Loucy (cell line): Measurements from ENCODE around the gene DTNA.

Experiments used
- H2AFZ ChIP-seq: fragments of 200-600 bp; sonication (generic); 2 replicates; pipeline ENCODE4 v1.6.0; 2016; ENCODE audit warnings: antibody characterized with exemption, mild to moderate bottlenecking, low read length, moderate library complexity
- H3F3A ChIP-seq: fragments of 200-600 bp; 2 replicates; pipeline ENCODE4 v1.6.0; 2016; ENCODE audit warnings: antibody characterized with exemption, low read depth, mild to moderate bottlenecking
- H3K27me3 ChIP-seq: fragments of 200-600 bp; sonication (generic); 2 replicates; pipeline ENCODE4 v1.6.1; 2014; ENCODE audit warnings: low read length, mild to moderate bottlenecking; ENCODE audit not compliant: insufficient read depth, poor library complexity, severe bottlenecking
- H3K36me3 ChIP-seq: fragments of 200-600 bp; sonication (generic); 2 replicates; pipeline ENCODE4 v1.6.1; 2016; ENCODE audit warnings: low read length; ENCODE audit not compliant: insufficient read depth
- H3K4me1 ChIP-seq: fragments of 200-600 bp; sonication (generic); 2 replicates; pipeline ENCODE4 v1.5.1; 2014; ENCODE audit warnings: low read length, mild to moderate bottlenecking; ENCODE audit not compliant: insufficient read depth, poor library complexity, severe bottlenecking
- H3K4me2 ChIP-seq: fragments of 200-600 bp; sonication (generic); 2 replicates; pipeline ENCODE4 v1.6.0; 2014; ENCODE audit warnings: antibody characterized with exemption, low read length, low read depth, mild to moderate bottlenecking; ENCODE audit not compliant: poor library complexity, severe bottlenecking
- H3K4me3 ChIP-seq: fragments of 200-600 bp; sonication (generic); 2 replicates; pipeline ENCODE4 v1.5.1; 2014; ENCODE audit warnings: low read length, mild to moderate bottlenecking, mixed read lengths; ENCODE audit not compliant: poor library complexity, severe bottlenecking
- H3K79me2 ChIP-seq: fragments of 200-600 bp; sonication (generic); 2 replicates; pipeline ENCODE4 v1.6.1; 2014; ENCODE audit warnings: low read length; ENCODE audit not compliant: insufficient read depth
- H3K9ac ChIP-seq: fragments of 200-600 bp; sonication (generic); 2 replicates; pipeline ENCODE4 v1.6.0; 2014; ENCODE audit warnings: mild to moderate bottlenecking, low read depth, low read length, moderate library complexity; ENCODE audit not compliant: poor library complexity, severe bottlenecking
- H3K9me2 ChIP-seq: fragments of 200-600 bp; sonication (generic); replicated peaks from 2 replicates; pipeline ENCODE4 v1.6.1; 2016; ENCODE audit warnings: low read depth, low read length, mixed read lengths
- H3K9me3 ChIP-seq: fragments of 200-600 bp; sonication (generic); 2 replicates; pipeline ENCODE4 v1.6.1; 2014; ENCODE audit warnings: mild to moderate bottlenecking, antibody characterized with exemption, low read length, low read depth; ENCODE audit not compliant: insufficient read depth
- H4K20me1 ChIP-seq: fragments of 200-600 bp; sonication (generic); 2 replicates; pipeline ENCODE4 v1.6.0; 2014; ENCODE audit warnings: antibody characterized with exemption, low read length, mild to moderate bottlenecking; ENCODE audit not compliant: insufficient read depth, poor library complexity, severe bottlenecking
- CTCF ChIP-seq: fragments of 200-600 bp; sonication (generic); conservative IDR thresholded peaks from 2 replicates; pipeline ENCODE4 v1.5.1; 2014; ENCODE audit warnings: mild to moderate bottlenecking, antibody characterized with exemption, low read length
- EZH2phosphoT487 ChIP-seq: fragments of 200-600 bp; IDR thresholded peaks from 2 replicates; pipeline ENCODE4 v1.6.1; 2018; ENCODE audit warnings: antibody characterized with exemption, mild to moderate bottlenecking, moderate library complexity, borderline replicate concordance

The DTNA gene

GRCh38 chr18:34873986-34874580 is 164.0 kb downstream of the DTNA start:
- no peak overlapping the region for H3K4me3 ChIP-seq
- H3F3A ChIP-seq, result no peaks in the 10 kb centered on the region
- H3K79me2 ChIP-seq, result no peaks in the 10 kb centered on the region
- H3K27me3 ChIP-seq, result no peaks in the 10 kb centered on the region
- no peaks in the 10 kb centered on the region for H3K9me2 ChIP-seq
- peaks cover 8% of the 10 kb centered on the region for H3K4me1 ChIP-seq
- H4K20me1 ChIP-seq, result no peaks in the 10 kb centered on the region
- H3K4me2 ChIP-seq, result no peak overlapping the region
- TF ChIP-seq CTCF, result no peak
- no peak for TF ChIP-seq EZH2phosphoT487
- no peaks in the 10 kb centered on the region for H3K9me3 ChIP-seq
- no peak overlapping the region for H2AFZ ChIP-seq
- no peak overlapping the region for H3K9ac ChIP-seq
- no peaks in the 10 kb centered on the region for H3K36me3 ChIP-seq

GRCh38 chr18:34875150-34875549 is 165.1 kb downstream of the DTNA start:
- no peaks in the 10 kb centered on the region for H3K79me2 ChIP-seq
- TF ChIP-seq EZH2phosphoT487 (no peak), CTCF (no peak)
- H3K4me3 ChIP-seq, result no peak overlapping the region
- no peaks in the 10 kb centered on the region for H4K20me1 ChIP-seq
- peaks cover 8% of the 10 kb centered on the region for H3K4me1 ChIP-seq
- no peak overlapping the region for H3K9ac ChIP-seq
- no peak overlapping the region for H3K4me2 ChIP-seq
- H3K36me3 ChIP-seq, result no peaks in the 10 kb centered on the region
- H3K27me3 ChIP-seq, result no peaks in the 10 kb centered on the region
- no peaks in the 10 kb centered on the region for H3K9me3 ChIP-seq
- no peaks in the 10 kb centered on the region for H3K9me2 ChIP-seq
- no peaks in the 10 kb centered on the region for H3F3A ChIP-seq
- no peak overlapping the region for H2AFZ ChIP-seq

- no peaks in the 10 kb centered on the region for H3K36me3 ChIP-seq
Observed at GRCh38 chr18:34880403-34880802, 170.3 kb downstream of the DTNA start.

More at GRCh38 chr18:34880403-34880802, 170.3 kb downstream of the DTNA start:
- H3F3A ChIP-seq, result no peaks in the 10 kb centered on the region
- no peaks in the 10 kb centered on the region for H4K20me1 ChIP-seq
- H3K27me3 ChIP-seq, result no peaks in the 10 kb centered on the region
- no peaks in the 10 kb centered on the region for H3K9me2 ChIP-seq
- H3K9me3 ChIP-seq, result no peaks in the 10 kb centered on the region
- H3K4me2 ChIP-seq, result no peak overlapping the region
- no peaks in the 10 kb centered on the region for H3K4me1 ChIP-seq
- TF ChIP-seq EZH2phosphoT487 (no peak), CTCF (no peak)
- no peak overlapping the region for H3K4me3 ChIP-seq
- H3K9ac ChIP-seq, result no peak overlapping the region
- no peak overlapping the region for H2AFZ ChIP-seq
- H3K79me2 ChIP-seq, result no peaks in the 10 kb centered on the region
